ENCODE data around the gene AIFM3.
A peak's percentile ranks its signal among the peaks of the same experiment; 100 is the strongest.

AIFM3 gene

GRCh38 chr22:20966883-20967696, at the start of gene AIFM3:
Gene AIFM3 (plus strand): TSS chr22:20967255. CDS start chr22:20967945, 690 bp downstream.
- no peak for TF ChIP-seq CTCF (conservative IDR thresholded peaks at IDR 0.05; ENCODE audit: low read depth)

GRCh38 chr22:20918663-20919218, 48.3 kb upstream of the AIFM3 start:
- POLR2A ChIA-PET (ENCODE audit: low non-redundant PET): no interaction called here
- no peak for TF ChIP-seq CTCF (conservative IDR thresholded peaks at IDR 0.05; ENCODE audit: low read depth)
- peak; percentile 44 for DNase-seq (ENCODE audit: low spot score)
- H3K27ac ChIP-seq: peak overlapping the region; percentile 91
- CTCF ChIA-PET: interaction anchor here (0.7 kb wide), 1 partner anchor 126 kb away, joined by 5 read pairs; no protein-coding TSS in a partner anchor

More at GRCh38 chr22:20966883-20967696, at the start of gene AIFM3:
- no peak within 1 kb of the TSS; the same call in 1 of the 2 replicates for H3K27ac ChIP-seq
- CTCF ChIA-PET: interaction anchor here (0.5 kb wide), 1 partner anchor 477 kb away, joined by 3 read pairs; no protein-coding TSS in a partner anchor
- no peak for DNase-seq (ENCODE audit: low spot score)
- POLR2A ChIA-PET (ENCODE audit: low non-redundant PET): no interaction called here

GRCh38 chr22:20919718-20920117, 47.3 kb upstream of the AIFM3 start:
- no peak overlapping the region for H3K27ac ChIP-seq
- CTCF ChIA-PET: no interaction called here
- POLR2A ChIA-PET (ENCODE audit: low non-redundant PET): no interaction called here
- TF ChIP-seq CTCF (conservative IDR thresholded peaks at IDR 0.05; ENCODE audit: low read depth): no peak
- no peak for DNase-seq (ENCODE audit: low spot score)

GRCh38 chr22:20920881-20921203, 46.2 kb upstream of the AIFM3 start:
- no peak for DNase-seq (ENCODE audit: low spot score)
- TF ChIP-seq CTCF (conservative IDR thresholded peaks at IDR 0.05; ENCODE audit: low read depth): no peak
- ChIA-PET CTCF (interaction anchor here (1.3 kb wide), 1 partner anchor 36 kb away, joined by 3 read pairs; no protein-coding TSS in a partner anchor), POLR2A (ENCODE audit: low non-redundant PET) (interaction anchor here (0.6 kb wide), 1 partner anchor 23 kb away, joined by 4 read pairs; no protein-coding TSS in a partner anchor)
- H3K27ac ChIP-seq: no peak overlapping the region

- ChIA-PET POLR2A (ENCODE audit: low non-redundant PET) (no interaction called here), CTCF (interaction anchor here (0.6 to 0.7 kb wide), 2 partner anchors 9 to 36 kb away, joined by 3 read pairs; no protein-coding TSS in a partner anchor)
- no peak for DNase-seq (ENCODE audit: low spot score)
- H3K27ac ChIP-seq: no peak overlapping the region
- TF ChIP-seq CTCF (conservative IDR thresholded peaks at IDR 0.05; ENCODE audit: low read depth): no peak
Observed at GRCh38 chr22:20922141-20922751, 44.8 kb upstream of the AIFM3 start.

- no peak overlapping the region for H3K27ac ChIP-seq
- TF ChIP-seq CTCF (conservative IDR thresholded peaks at IDR 0.05; ENCODE audit: low read depth): no peak
- ChIA-PET CTCF (no interaction called here), POLR2A (ENCODE audit: low non-redundant PET) (no interaction called here)
- DNase-seq (ENCODE audit: low spot score): no peak
Observed at GRCh38 chr22:20926243-20926642, 40.8 kb upstream of the AIFM3 start.
